Esophagus muscularis mucosa (tissue), 4 donors: ENCODE data around the gene RC3H2. TPM values are rescaled to one million over a fixed set of nuclear protein-coding genes. Genes with fewer than 3 reads are reported as not detected.

Source experiments
- DNase-seq: peaks from one replicate; pipeline ENCODE4 v3.0.0-alpha.2; 2017; ENCODE audit errors: extremely low spot score
- H3K27ac ChIP-seq, 4 donors: fragments of 200-600 bp; sonication (generic); replicated peaks in 1 of 4; 1 replicate in 3 of 4; 2 replicates in 1 of 4; pipeline ENCODE4 v1.5.1; 2016 to 2019; ENCODE audit warnings: mild to moderate bottlenecking in 1 of 4
- H3K27me3 ChIP-seq, 4 donors: fragments of 200-600 bp; sonication (generic); one replicate each; pipeline versions ENCODE4 v1.5.1 to v1.6.0; 2016 to 2019
- H3K36me3 ChIP-seq, 4 donors: fragments of 200-600 bp; sonication (generic); one replicate each; pipeline ENCODE4 v1.5.1; 2016 to 2019
- H3K4me1 ChIP-seq, 4 donors: fragments of 200-600 bp; sonication (generic); one replicate each; pipeline ENCODE4 v1.5.1; 2016 to 2019
- H3K4me3 ChIP-seq, 4 donors: fragments of 200-600 bp; sonication (generic); 1 replicate in 2 of 4; 2 replicates in 2 of 4; pipeline ENCODE4 v1.5.1; 2016 to 2019; ENCODE audit warnings: mild to moderate bottlenecking in 4 of 4, moderate library complexity in 1 of 4
- H3K9me3 ChIP-seq, 4 donors: fragments of 200-600 bp; sonication (generic); 1 replicate in 3 of 4; 2 replicates in 1 of 4; pipeline ENCODE4 v1.5.1; 2016 to 2019
- EP300 ChIP-seq: sonication (generic); formaldehyde crosslinking; IDR thresholded peaks from one replicate; pipeline ENCODE4 v1.6.1; 2017; ENCODE audit warnings: antibody characterized with exemption
- POLR2A ChIP-seq: fragments of 450-650 bp; IDR thresholded peaks from one replicate; pipeline ENCODE4 v1.6.1; 2017; ENCODE audit warnings: antibody characterized with exemption, moderate library complexity, mild to moderate bottlenecking, low read depth
- POLR2AphosphoS5 ChIP-seq, 2 donors: sonication (generic); formaldehyde crosslinking; IDR thresholded peaks; one replicate each; pipeline ENCODE4 v1.6.1; 2017; ENCODE audit warnings: antibody characterized with exemption in 2 of 2
- WGBS: methylation state at CpG from one replicate; pipeline ENCODE4 v1.1.5; 2018; 5-methylcytosine and 5-hydroxymethylcytosine counted together
- intact Hi-C: fragments of 100-400 bp; cut with DNase I; formaldehyde crosslinking; loops from one replicate; pipeline ENCODE4 v1.15.1; 2023
- total RNA-seq, 4 donors: library from RNA; depleted of rRNA; stranded (reverse); fragments of >200 nt; gene quantifications; one replicate each; pipeline versions ENCODE4 v1.1.0 to v1.2.1, GENCODE V29; 2016
- TF ChIP-seq, protein P1 (sequence below), 3 experiments: fragments of 200-600 bp in 2 of 3; fragments of 450-650 bp in 1 of 3; sonication (generic) in 2 of 3; IDR thresholded peaks; one replicate each; pipeline ENCODE4 v1.5.1; 2017 to 2019; ENCODE audit warnings: antibody characterized with exemption in 3 of 3, mild to moderate bottlenecking in 2 of 3, moderate library complexity in 1 of 3

RC3H2 gene, protein sequence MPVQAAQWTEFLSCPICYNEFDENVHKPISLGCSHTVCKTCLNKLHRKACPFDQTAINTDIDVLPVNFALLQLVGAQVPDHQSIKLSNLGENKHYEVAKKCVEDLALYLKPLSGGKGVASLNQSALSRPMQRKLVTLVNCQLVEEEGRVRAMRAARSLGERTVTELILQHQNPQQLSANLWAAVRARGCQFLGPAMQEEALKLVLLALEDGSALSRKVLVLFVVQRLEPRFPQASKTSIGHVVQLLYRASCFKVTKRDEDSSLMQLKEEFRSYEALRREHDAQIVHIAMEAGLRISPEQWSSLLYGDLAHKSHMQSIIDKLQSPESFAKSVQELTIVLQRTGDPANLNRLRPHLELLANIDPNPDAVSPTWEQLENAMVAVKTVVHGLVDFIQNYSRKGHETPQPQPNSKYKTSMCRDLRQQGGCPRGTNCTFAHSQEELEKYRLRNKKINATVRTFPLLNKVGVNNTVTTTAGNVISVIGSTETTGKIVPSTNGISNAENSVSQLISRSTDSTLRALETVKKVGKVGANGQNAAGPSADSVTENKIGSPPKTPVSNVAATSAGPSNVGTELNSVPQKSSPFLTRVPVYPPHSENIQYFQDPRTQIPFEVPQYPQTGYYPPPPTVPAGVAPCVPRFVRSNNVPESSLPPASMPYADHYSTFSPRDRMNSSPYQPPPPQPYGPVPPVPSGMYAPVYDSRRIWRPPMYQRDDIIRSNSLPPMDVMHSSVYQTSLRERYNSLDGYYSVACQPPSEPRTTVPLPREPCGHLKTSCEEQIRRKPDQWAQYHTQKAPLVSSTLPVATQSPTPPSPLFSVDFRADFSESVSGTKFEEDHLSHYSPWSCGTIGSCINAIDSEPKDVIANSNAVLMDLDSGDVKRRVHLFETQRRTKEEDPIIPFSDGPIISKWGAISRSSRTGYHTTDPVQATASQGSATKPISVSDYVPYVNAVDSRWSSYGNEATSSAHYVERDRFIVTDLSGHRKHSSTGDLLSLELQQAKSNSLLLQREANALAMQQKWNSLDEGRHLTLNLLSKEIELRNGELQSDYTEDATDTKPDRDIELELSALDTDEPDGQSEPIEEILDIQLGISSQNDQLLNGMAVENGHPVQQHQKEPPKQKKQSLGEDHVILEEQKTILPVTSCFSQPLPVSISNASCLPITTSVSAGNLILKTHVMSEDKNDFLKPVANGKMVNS
- 10 to 100 TPM; 40.1 to 58.1 (median 57.8) TPM for total RNA-seq

DNA sequence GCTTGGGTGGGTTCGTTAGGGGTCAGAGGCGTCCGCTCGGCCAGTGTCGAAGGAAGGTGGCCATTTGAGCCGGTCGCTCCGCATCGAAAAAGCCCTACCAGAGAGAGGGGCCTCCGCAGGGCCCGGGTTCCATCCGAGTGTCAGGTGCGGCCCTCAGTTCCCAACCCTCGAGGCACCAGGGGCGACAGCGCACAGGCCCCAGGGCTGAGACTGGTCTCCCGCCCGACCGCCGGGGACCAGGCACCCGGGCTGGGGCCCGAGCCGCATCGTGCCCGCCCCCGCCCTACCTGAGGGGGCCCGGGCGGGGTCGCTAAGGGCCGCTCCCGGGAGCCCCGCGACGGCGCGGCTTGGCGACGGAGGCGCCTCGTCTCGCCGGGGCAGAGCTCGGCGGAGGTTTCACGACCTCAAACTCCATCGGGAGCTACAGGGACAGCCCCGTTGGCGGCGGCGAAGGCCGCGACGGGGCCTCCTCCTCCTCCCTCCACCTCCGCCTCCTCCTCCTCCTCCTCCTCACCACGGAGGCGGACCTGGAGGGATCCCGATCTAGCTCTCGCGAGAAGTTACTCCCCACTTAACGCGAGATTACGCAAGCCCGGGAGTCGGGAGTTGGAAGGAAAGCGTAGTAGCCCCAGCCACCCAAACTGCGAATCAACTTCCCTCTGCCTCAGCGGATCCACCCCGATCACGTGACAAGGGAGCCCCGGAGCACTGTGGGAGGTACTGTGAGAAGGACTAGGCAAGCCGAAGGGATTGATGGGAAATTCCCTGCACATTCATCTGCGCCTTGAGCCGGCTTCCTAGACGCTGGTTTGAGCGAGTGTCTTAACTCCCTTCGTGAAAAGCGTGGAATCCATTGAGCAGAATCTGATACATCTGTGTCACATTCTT, at the start of gene RC3H2:
Gene RC3H2 (minus strand): TSS at position 537 of the 888 bp plus-strand sequence. CDS start 7,850 bp downstream, outside the sequence.
- Histone ChIP-seq H3K4me3 (peak within 1 kb of the TSS; percentile 84 to 97 (median 96)), H3K4me1 (peaks cover 28 to 47% (median 43%) of the 10 kb centered on the region in 4 donors), H3K36me3 (peaks cover 0 to 9% (median 3%) of the 10 kb centered on the region in 4 donors), H3K27me3 (no peaks in the 10 kb centered on the region), H3K9me3 (no peaks in the 10 kb centered on the region), H3K27ac (peak within 1 kb of the TSS; percentile 94 to 98 (median 97))
- peak; percentile 100 for DNase-seq
- TF ChIP-seq POLR2AphosphoS5 (IDR thresholded peaks at IDR 0.05) (peak; percentile 97 to 99), POLR2A (peak; percentile 97), EP300 (no peak)
- TF ChIP-seq, protein P1, sequence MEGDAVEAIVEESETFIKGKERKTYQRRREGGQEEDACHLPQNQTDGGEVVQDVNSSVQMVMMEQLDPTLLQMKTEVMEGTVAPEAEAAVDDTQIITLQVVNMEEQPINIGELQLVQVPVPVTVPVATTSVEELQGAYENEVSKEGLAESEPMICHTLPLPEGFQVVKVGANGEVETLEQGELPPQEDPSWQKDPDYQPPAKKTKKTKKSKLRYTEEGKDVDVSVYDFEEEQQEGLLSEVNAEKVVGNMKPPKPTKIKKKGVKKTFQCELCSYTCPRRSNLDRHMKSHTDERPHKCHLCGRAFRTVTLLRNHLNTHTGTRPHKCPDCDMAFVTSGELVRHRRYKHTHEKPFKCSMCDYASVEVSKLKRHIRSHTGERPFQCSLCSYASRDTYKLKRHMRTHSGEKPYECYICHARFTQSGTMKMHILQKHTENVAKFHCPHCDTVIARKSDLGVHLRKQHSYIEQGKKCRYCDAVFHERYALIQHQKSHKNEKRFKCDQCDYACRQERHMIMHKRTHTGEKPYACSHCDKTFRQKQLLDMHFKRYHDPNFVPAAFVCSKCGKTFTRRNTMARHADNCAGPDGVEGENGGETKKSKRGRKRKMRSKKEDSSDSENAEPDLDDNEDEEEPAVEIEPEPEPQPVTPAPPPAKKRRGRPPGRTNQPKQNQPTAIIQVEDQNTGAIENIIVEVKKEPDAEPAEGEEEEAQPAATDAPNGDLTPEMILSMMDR (IDR thresholded peaks at IDR 0.05), result no peak
- 1% methylated on average over 40 of the region's 77 CpGs for WGBS
- intact Hi-C loops, result no loop called here

DNA sequence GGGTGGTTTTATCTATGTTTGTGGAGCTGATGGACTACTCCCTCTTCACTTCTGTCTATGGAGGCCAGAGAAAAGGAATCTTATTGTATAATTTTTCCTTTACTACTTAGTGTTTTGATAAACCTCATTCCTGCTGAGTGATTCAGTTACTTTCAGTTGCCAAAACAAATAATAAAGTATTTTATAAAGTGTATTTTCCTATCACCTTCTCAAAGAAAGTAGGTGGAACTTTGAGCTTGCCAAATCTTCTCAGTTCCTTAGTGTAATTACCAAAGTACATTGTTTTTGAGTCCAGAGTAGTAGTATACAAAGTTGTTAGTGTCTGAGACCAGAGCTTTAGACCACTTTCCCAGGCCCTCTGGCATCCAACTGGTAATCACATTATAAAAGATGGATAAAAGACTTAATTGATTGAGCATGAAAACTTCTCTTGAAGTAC, 49.1 kb upstream of the RC3H2 start:
- H3K36me3 ChIP-seq, result peaks cover 0 to 11% (median 5%) of the 10 kb centered on the region in 4 donors
- intact Hi-C loops, result no loop called here
- no peak for DNase-seq
- H3K27ac ChIP-seq, result peak overlapping the region; percentile 24 to 55 (median 48)
- no peaks in the 10 kb centered on the region for H3K27me3 ChIP-seq
- TF ChIP-seq POLR2AphosphoS5 (IDR thresholded peaks at IDR 0.05) (no peak), POLR2A (no peak), EP300 (no peak)
- TF ChIP-seq, protein P1 (IDR thresholded peaks at IDR 0.05), result no peak
- H3K9me3 ChIP-seq, result no peaks in the 10 kb centered on the region
- no peak overlapping the region for H3K4me3 ChIP-seq
- H3K4me1 ChIP-seq, result peaks cover 17 to 83% (median 75%) of the 10 kb centered on the region in 4 donors

DNA sequence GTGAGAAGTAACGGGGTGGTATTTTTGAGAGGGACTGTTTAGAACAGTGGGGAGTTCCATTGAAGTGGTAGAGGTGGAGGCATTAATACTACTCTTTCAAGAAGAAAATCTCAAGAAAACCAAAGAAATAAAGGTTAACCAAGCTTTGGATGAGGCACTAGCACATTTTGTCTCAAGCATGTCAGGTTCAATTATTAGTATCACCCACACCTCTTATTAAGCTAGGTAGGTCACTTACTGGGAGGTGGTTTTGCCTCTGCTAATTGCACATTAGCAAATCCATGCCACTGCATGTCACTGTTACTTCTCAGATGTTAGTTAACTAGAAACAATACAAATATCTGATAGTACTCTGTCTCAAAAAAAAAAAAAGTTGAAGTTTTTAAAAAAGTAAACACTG, 45.9 kb upstream of the RC3H2 start:
- no peaks in the 10 kb centered on the region for H3K36me3 ChIP-seq
- WGBS, result 89% methylated on average over 1 of the region's 1 CpG
- no peak for TF ChIP-seq POLR2AphosphoS5 (IDR thresholded peaks at IDR 0.05)
- TF ChIP-seq, protein P1 (IDR thresholded peaks at IDR 0.05), result no peak
- TF ChIP-seq EP300, result no peak
- TF ChIP-seq POLR2A, result no peak
- no peak for DNase-seq
- intact Hi-C loops, result no loop called here
- no peaks in the 10 kb centered on the region for H3K9me3 ChIP-seq
- no peak overlapping the region for H3K27ac ChIP-seq
- H3K4me1 ChIP-seq, result peaks cover 20 to 95% (median 86%) of the 10 kb centered on the region in 4 donors
- no peaks in the 10 kb centered on the region for H3K27me3 ChIP-seq
- H3K4me3 ChIP-seq, result no peak overlapping the region

DNA sequence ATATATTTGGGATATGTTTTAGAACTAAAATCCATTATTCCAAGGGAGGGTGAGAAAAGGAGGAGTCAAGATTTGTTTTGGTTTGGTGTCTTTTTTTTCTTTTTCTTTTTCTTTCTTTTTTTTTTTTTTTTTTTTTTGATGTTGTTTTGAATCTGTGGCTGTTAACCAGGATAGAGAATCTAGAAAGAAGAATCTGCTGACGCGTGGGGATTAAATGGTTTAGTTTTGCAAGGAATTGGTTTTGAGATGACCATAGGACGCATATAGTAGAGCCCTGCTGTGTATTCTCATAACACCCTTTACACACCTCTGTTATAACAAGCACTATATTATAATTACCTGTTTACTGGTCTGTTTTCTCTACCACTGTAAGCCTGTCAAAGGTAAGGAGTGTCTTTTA, 45.1 kb upstream of the RC3H2 start:
- intact Hi-C loops, result no loop called here
- H3K36me3 ChIP-seq, result no peaks in the 10 kb centered on the region
- TF ChIP-seq POLR2AphosphoS5 (IDR thresholded peaks at IDR 0.05) (no peak), EP300 (no peak), POLR2A (no peak)
- TF ChIP-seq, protein P1 (IDR thresholded peaks at IDR 0.05), result no peak
- WGBS, result 85% methylated on average over 3 of the region's 3 CpGs
- H3K9me3 ChIP-seq, result no peaks in the 10 kb centered on the region
- DNase-seq, result no peak
- H3K4me3 ChIP-seq, result no peak overlapping the region
- H3K27me3 ChIP-seq, result no peaks in the 10 kb centered on the region
- peaks cover 28 to 95% (median 87%) of the 10 kb centered on the region in 4 donors for H3K4me1 ChIP-seq
- H3K27ac ChIP-seq, result no peak overlapping the region
